ENCODE measurements around the gene SIN3B.

Gene SIN3B

DNA sequence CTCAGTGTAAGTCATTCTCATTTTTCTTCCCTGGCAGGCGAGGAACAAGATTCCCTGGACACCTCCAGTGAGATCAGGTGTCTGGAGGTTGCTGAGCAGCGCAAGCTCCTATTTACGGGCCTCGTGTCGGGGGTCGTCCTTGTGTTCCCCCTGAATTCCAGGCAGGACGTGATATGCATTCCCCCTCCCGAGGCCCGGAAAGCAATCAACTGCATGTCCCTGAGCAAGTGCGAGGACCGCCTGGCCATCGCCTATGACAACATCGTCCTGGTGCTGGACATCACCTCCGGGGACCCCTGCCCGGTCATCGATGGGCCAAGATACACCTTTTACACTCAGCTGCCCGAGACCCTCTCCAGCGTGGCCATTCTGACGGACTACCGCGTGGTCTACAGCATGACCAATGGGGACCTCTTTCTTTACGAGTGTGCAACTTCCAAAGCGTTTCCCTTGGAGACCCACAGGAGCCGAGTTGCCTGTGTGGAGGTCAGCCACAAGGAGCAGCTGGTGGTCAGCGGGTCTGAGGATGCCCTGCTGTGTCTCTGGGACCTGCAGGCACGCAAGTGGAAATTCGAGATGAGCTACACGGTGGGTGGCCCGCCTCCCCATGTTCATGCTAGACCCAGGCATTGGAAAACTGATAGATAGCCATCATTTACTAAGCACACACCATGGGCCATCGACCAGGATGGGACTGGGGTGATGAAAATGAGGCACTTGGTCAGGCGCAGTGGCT is 21.5 kb upstream of the SIN3B start:
- Mint-ChIP-seq H3K4me3 (no peak overlapping the region), H3K36me3 (ENCODE audit: low read depth) (no peaks in the 10 kb centered on the region), H3K9me3 (no peaks in the 10 kb centered on the region), H3K27ac (no peak overlapping the region), H3K4me1 (no peaks in the 10 kb centered on the region), H3K27me3 (no peaks in the 10 kb centered on the region)
- no peak for ATAC-seq
- DNase-seq: no peak

- no peak for ATAC-seq
Observed at GRCh38 chr19:16814526-16815100, 14.6 kb upstream of the SIN3B start.

GRCh38 chr19:16820056-16820455 is 9.1 kb upstream of the SIN3B start:
- H3K4me3 Mint-ChIP-seq: no peak overlapping the region
- DNase-seq (no peak), ATAC-seq (no peak)
- H3K27me3 Mint-ChIP-seq: peaks cover 14% of the 10 kb centered on the region
- H3K4me1 Mint-ChIP-seq: peaks cover under 1% of the 10 kb centered on the region
- no peaks in the 10 kb centered on the region for H3K36me3 Mint-ChIP-seq (ENCODE audit: low read depth)
- no peaks in the 10 kb centered on the region for H3K9me3 Mint-ChIP-seq
- no peak overlapping the region for H3K27ac Mint-ChIP-seq

More at GRCh38 chr19:16814526-16815100, 14.6 kb upstream of the SIN3B start:
- Mint-ChIP-seq H3K4me3 (no peak overlapping the region), H3K9me3 (no peaks in the 10 kb centered on the region), H3K4me1 (no peaks in the 10 kb centered on the region), H3K27me3 (no peaks in the 10 kb centered on the region), H3K36me3 (ENCODE audit: low read depth) (no peaks in the 10 kb centered on the region), H3K27ac (no peak overlapping the region)
- no peak for DNase-seq

DNA sequence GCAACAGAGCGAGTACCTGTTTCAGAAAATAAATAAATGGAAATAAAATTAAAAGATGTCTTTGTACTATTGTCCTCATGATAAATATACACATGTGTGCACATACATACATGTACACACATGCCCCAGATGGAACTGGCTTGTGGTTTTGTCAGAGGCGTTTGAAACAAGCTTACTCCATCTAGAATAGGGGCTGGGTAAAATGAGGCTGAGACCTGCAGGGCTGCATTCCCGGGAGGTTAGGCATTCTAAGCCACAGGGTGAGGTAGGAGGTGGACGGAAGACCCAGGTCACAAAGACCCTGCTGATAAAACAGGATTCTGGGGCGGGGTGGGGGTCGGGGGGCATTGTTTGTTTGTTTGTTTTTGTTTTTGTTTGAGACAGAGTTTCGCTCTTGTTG is 8.1 kb upstream of the SIN3B start:
- peaks cover 23% of the 10 kb centered on the region for H3K27me3 Mint-ChIP-seq
- no peaks in the 10 kb centered on the region for H3K36me3 Mint-ChIP-seq (ENCODE audit: low read depth)
- ATAC-seq (no peak), DNase-seq (no peak)
- H3K4me3 Mint-ChIP-seq: no peak overlapping the region
- peaks cover 7% of the 10 kb centered on the region for H3K4me1 Mint-ChIP-seq
- H3K9me3 Mint-ChIP-seq: no peaks in the 10 kb centered on the region
- no peak overlapping the region for H3K27ac Mint-ChIP-seq

DNA sequence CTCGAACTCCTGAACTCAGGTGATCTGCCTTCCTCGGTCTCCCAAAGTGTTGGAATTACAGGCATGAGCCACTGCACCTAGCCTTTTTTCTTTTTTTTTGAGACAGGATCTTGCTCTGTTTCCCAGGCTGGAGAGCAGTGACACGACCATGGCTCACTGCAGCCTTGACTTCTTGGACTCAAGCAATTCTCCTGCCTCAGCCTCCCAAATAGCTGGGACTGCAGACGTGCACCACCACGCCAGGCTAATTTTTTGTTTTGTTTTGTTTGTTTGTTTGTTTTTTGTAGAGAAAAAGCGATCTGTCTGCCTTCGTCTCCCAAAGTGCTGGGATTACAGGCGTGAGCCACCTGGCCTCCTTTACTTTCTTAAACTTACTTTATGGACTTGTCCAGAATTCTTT is 6.5 kb upstream of the SIN3B start:
- H3K36me3 Mint-ChIP-seq (ENCODE audit: low read depth): no peaks in the 10 kb centered on the region
- no peak overlapping the region for H3K27ac Mint-ChIP-seq
- H3K9me3 Mint-ChIP-seq: no peaks in the 10 kb centered on the region
- peaks cover 7% of the 10 kb centered on the region for H3K4me1 Mint-ChIP-seq
- DNase-seq (no peak), ATAC-seq (no peak)
- peaks cover 29% of the 10 kb centered on the region for H3K27me3 Mint-ChIP-seq
- H3K4me3 Mint-ChIP-seq: no peak overlapping the region

- H3K27ac Mint-ChIP-seq: no peak overlapping the region
- H3K9me3 Mint-ChIP-seq: no peaks in the 10 kb centered on the region
- no peak for ATAC-seq
- no peaks in the 10 kb centered on the region for H3K36me3 Mint-ChIP-seq (ENCODE audit: low read depth)
- H3K27me3 Mint-ChIP-seq: peaks cover 31% of the 10 kb centered on the region
- peak overlapping the region; percentile 30 for H3K4me3 Mint-ChIP-seq
- DNase-seq: no peak
- H3K4me1 Mint-ChIP-seq: peaks cover 11% of the 10 kb centered on the region
Observed at GRCh38 chr19:16824658-16825311, 4.4 kb upstream of the SIN3B start.

- no peaks in the 10 kb centered on the region for H3K9me3 Mint-ChIP-seq
- peaks cover 17% of the 10 kb centered on the region for H3K4me1 Mint-ChIP-seq
- H3K27me3 Mint-ChIP-seq: peaks cover 31% of the 10 kb centered on the region
- H3K4me3 Mint-ChIP-seq: peak overlapping the region; percentile 30
- H3K27ac Mint-ChIP-seq: no peak overlapping the region
- ATAC-seq (no peak), DNase-seq (no peak)
- peaks cover 3% of the 10 kb centered on the region for H3K36me3 Mint-ChIP-seq (ENCODE audit: low read depth)
Observed at GRCh38 chr19:16825312-16826052, 3.7 kb upstream of the SIN3B start.

DNA sequence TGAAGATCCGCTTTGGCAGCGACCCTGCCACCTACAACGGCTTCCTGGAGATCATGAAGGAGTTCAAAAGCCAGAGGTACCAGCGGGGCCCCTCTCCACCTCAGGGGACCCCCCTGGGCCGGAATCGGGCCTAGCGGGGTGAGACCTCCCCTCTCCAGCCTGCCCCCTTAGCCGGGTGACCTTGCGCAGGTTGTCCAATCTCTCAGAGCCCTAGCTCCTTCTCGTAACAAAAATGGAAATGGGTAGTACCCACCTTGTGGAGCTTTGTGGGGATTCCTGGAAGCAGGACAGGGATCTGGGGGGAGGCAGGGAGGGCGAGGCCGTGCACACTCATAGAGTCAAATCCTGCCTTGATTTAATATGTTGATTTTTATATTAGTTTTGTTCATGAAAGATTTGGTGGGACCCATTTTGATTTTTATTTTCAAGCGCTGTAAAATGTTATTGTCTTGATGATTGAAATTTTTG is 658 bp downstream of the SIN3B start:
- Mint-ChIP-seq H3K27me3 (peaks cover 18% of the 10 kb centered on the region), H3K36me3 (ENCODE audit: low read depth) (peaks cover 26% of the 10 kb centered on the region), H3K27ac (peak overlapping the region; percentile 73), H3K9me3 (no peaks in the 10 kb centered on the region), H3K4me1 (peaks cover 36% of the 10 kb centered on the region), H3K4me3 (peak overlapping the region; percentile 82)
- DNase-seq (no peak), ATAC-seq (no peak)

DNA sequence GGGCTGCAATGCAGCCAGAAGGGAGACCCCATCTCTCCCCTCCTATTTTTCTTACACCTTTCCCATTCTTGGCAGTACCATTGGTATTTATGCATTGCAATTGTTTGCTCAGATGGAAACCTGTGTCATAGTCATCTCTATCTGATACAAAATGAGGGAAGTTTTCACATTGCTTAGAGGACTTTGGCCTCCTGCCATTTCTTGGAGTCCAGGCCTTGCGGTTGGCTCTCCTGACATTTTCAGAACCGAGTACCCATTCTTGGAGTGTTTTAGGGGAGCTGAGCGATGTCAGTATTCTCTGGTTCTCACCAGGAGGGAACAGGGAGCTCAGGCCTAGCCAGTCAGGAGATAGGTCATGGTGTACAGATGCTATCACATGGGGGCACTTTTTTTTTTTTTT is 1.5 kb downstream of the SIN3B start:
- peaks cover 32% of the 10 kb centered on the region for H3K4me1 Mint-ChIP-seq
- ATAC-seq (no peak), DNase-seq (no peak)
- H3K27ac Mint-ChIP-seq: peak overlapping the region; percentile 73
- peaks cover 11% of the 10 kb centered on the region for H3K27me3 Mint-ChIP-seq
- no peaks in the 10 kb centered on the region for H3K9me3 Mint-ChIP-seq
- peak overlapping the region; percentile 82 for H3K4me3 Mint-ChIP-seq
- peaks cover 26% of the 10 kb centered on the region for H3K36me3 Mint-ChIP-seq (ENCODE audit: low read depth)

GRCh38 chr19:16831531-16831930 is 2.3 kb downstream of the SIN3B start:
- ATAC-seq (no peak), DNase-seq (no peak)
- H3K4me1 Mint-ChIP-seq: peaks cover 40% of the 10 kb centered on the region
- no peaks in the 10 kb centered on the region for H3K9me3 Mint-ChIP-seq
- no peak overlapping the region for H3K4me3 Mint-ChIP-seq
- H3K36me3 Mint-ChIP-seq (ENCODE audit: low read depth): peaks cover 26% of the 10 kb centered on the region
- H3K27ac Mint-ChIP-seq: no peak overlapping the region
- peaks cover 5% of the 10 kb centered on the region for H3K27me3 Mint-ChIP-seq

GRCh38 chr19:16834747-16835146 is 5.5 kb downstream of the SIN3B start:
- Mint-ChIP-seq H3K4me1 (peaks cover 40% of the 10 kb centered on the region), H3K27ac (no peak overlapping the region), H3K27me3 (no peaks in the 10 kb centered on the region), H3K36me3 (ENCODE audit: low read depth) (peaks cover 32% of the 10 kb centered on the region), H3K4me3 (no peak overlapping the region), H3K9me3 (no peaks in the 10 kb centered on the region)
- no peak for ATAC-seq
- no peak for DNase-seq

- Mint-ChIP-seq H3K27me3 (no peaks in the 10 kb centered on the region), H3K36me3 (ENCODE audit: low read depth) (peaks cover 24% of the 10 kb centered on the region), H3K9me3 (no peaks in the 10 kb centered on the region), H3K27ac (peak overlapping the region; percentile 39), H3K4me1 (peaks cover 30% of the 10 kb centered on the region), H3K4me3 (no peak overlapping the region)
- ATAC-seq (peak; percentile 59), DNase-seq (peak; percentile 12)
Observed at GRCh38 chr19:16836115-16837034, 7.2 kb downstream of the SIN3B start.

GRCh38 chr19:16837035-16837362 is 7.8 kb downstream of the SIN3B start:
- Mint-ChIP-seq H3K4me1 (peaks cover 30% of the 10 kb centered on the region), H3K27me3 (no peaks in the 10 kb centered on the region), H3K4me3 (no peak overlapping the region), H3K9me3 (no peaks in the 10 kb centered on the region), H3K27ac (no peak overlapping the region), H3K36me3 (ENCODE audit: low read depth) (peaks cover 22% of the 10 kb centered on the region)
- ATAC-seq: no peak
- DNase-seq: no peak

DNA sequence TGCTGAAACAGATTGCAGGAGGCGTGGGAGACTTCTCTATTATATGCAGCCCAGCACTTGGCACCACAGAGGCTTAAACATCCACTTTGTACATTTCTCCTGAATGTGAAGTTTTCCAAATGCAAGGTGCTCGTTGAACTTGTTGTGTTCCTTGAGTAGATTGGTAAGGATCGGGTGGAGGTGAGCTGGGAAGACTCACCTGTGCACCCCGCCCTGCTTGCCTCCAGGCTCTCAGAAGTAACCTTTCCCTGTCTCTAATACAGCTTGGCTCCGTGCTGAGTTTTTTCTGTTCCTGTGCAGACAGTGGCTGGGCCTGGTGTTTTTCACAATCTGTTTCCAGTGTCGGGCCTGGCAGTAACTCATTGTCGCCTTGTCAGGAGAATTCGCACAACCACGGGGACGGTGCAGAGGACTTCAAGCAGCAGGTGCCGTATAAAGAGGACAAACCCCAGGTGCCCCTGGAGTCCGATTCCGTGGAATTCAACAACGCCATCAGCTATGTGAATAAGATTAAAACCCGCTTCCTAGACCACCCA is 12.3 kb downstream of the SIN3B start:
- no peaks in the 10 kb centered on the region for H3K9me3 Mint-ChIP-seq
- DNase-seq: no peak
- no peak overlapping the region for H3K27ac Mint-ChIP-seq
- H3K36me3 Mint-ChIP-seq (ENCODE audit: low read depth): peaks cover 30% of the 10 kb centered on the region
- peaks cover 5% of the 10 kb centered on the region for H3K4me1 Mint-ChIP-seq
- ATAC-seq: no peak
- H3K4me3 Mint-ChIP-seq: no peak overlapping the region
- no peaks in the 10 kb centered on the region for H3K27me3 Mint-ChIP-seq

Data from activated naive CD8-positive, alpha-beta T cell treated with anti-CD3 and anti-CD28 coated beads, Interleukin-2, amount 50 U/mL, for 24 hours (primary cell).